ENCODE measurements around the gene OFD1. TPM values are rescaled to one million over a fixed set of nuclear protein-coding genes. Genes with fewer than 3 reads are reported as not detected.

OFD1 gene
- 27.8 TPM for polyA plus RNA-seq (2013, experiment 1 of 4)
- polyA plus RNA-seq (2013, experiment 2 of 4): 27.1 TPM
- 26.0 TPM for polyA plus RNA-seq (2013, experiment 3 of 4)
- 24.9 TPM for polyA plus RNA-seq (2013, experiment 4 of 4)

DNA sequence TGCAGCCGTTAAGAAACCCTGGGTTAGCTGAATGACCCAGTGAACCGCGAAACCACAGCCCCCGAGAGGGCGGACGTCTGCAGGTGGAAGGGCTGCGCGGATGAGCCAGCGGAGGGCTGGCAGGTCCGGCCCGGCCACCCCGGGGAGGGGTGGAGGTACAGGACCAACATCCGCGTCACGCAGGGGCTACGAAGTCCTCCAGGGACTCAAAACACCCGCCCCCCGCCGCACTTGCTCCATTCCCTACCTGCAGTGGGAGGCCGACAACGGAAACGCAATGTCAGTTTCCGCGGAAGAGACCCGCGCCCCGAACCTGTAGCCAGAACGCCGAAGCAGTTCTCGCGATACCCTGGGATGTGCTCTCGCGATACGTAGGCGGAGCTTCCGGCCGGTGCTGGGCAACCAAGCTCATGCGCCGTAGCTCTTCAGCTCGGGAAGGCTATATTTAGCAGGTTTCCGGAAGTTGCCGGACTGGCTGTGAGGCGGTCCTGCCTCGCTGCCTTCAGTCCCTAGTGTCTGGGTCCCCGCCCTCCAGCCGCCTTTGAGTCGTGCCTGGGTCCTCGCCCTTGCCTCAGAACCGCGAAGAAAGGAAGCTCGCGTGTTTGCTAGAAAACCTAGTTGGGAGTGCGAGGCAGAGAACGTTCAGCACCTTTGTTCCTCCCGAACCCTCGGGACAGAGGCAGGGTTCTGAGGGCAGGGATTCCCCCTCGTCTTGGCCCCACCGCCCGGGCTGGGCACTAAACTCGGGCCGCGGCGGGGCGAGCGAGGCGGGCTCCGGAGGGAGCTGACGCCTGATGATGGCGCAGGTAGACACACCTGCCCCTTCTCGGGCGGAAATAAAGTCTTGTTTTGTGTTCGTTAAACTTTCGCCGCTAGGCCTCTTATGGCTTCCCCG lies at the start of gene OFD1, which contains the start of gene TRAPPC2:
Gene OFD1, plus strand, starts transcription at position 471 of the 895 bp plus-strand sequence. Its CDS starts 324 bp downstream, at position 795.
Gene TRAPPC2, minus strand, starts transcription at position 343 of the 895 bp plus-strand sequence. CDS start 14,657 bp downstream, outside the sequence.
- Histone ChIP-seq H3K4me1 (ENCODE audit: control insufficient read depth, insufficient read depth, low read length) (no peaks in the 10 kb centered on the region), H3K9me3 (ENCODE audit: control insufficient read depth, low read length) (no peaks in the 10 kb centered on the region)

GRCh38 chrX:13685126-13685763 lies 49.3 kb upstream of the OFD1 start:
- peaks cover 4% of the 10 kb centered on the region for H3K27me3 ChIP-seq (ENCODE audit: control insufficient read depth, insufficient read depth, low read length, poor library complexity, severe bottlenecking)
- H3K36me3 ChIP-seq (ENCODE audit: control insufficient read depth, insufficient read depth, low read length): no peaks in the 10 kb centered on the region
- 77% methylated on average over 1 to 2 of the region's 3 CpGs for WGBS, 2 experiments
- H3K4me3 ChIP-seq (ENCODE audit: insufficient read depth, low read depth, low read length): no peak overlapping the region
- no peaks in the 10 kb centered on the region for H3K9me3 ChIP-seq (ENCODE audit: control insufficient read depth, low read length)
- no peak overlapping the region for H3K27ac ChIP-seq (ENCODE audit: insufficient read depth, low read depth, low read length, poor library complexity, severe bottlenecking)
- no peaks in the 10 kb centered on the region for H3K4me1 ChIP-seq (ENCODE audit: control insufficient read depth, insufficient read depth, low read length)

More for the DNA sequence above, at the start of gene OFD1, which contains the start of gene TRAPPC2:
- WGBS, 2 experiments: 0% methylated on average over 75 of the region's 75 CpGs
- H3K4me3 ChIP-seq (ENCODE audit: insufficient read depth, low read depth, low read length): peak within 1 kb of the TSS; percentile 62
- no peaks in the 10 kb centered on the region for H3K27me3 ChIP-seq (ENCODE audit: control insufficient read depth, insufficient read depth, low read length, poor library complexity, severe bottlenecking)
- peak within 1 kb of the TSS; percentile 79 for H3K27ac ChIP-seq (ENCODE audit: insufficient read depth, low read depth, low read length, poor library complexity, severe bottlenecking)
- H3K36me3 ChIP-seq (ENCODE audit: control insufficient read depth, insufficient read depth, low read length): no peaks in the 10 kb centered on the region

DNA sequence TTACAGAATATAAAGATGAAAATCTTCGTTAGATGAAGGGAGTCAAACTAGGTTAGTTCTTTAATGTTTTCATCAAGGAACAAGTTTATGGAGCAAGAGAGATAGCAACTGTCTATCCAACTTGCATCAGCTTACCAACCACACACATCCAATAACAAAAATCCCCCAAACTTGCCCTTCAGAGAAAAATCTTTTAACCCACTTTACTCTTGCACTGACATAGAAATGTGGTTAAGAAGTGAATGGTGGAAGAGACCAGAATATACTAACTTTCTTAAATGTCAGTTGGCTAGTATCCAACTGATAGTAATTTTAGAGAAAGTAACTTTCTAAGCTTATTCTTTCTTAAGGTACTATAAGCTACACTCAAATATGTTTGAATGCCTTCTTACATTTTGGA lies 47.3 kb upstream of the OFD1 start:
- Histone ChIP-seq H3K36me3 (ENCODE audit: control insufficient read depth, insufficient read depth, low read length) (no peaks in the 10 kb centered on the region), H3K27ac (ENCODE audit: insufficient read depth, low read depth, low read length, poor library complexity, severe bottlenecking) (no peak overlapping the region), H3K4me3 (ENCODE audit: insufficient read depth, low read depth, low read length) (no peak overlapping the region), H3K4me1 (ENCODE audit: control insufficient read depth, insufficient read depth, low read length) (no peaks in the 10 kb centered on the region), H3K27me3 (ENCODE audit: control insufficient read depth, insufficient read depth, low read length, poor library complexity, severe bottlenecking) (peaks cover 4% of the 10 kb centered on the region), H3K9me3 (ENCODE audit: control insufficient read depth, low read length) (no peaks in the 10 kb centered on the region)
- WGBS, 2 experiments: 100% methylated on average over 1 of the region's 1 CpG; no CpG with 5 or more reads in 1 of the 2 experiments

GRCh38 chrX:13688384-13688957 lies 46.1 kb upstream of the OFD1 start:
- no peaks in the 10 kb centered on the region for H3K9me3 ChIP-seq (ENCODE audit: control insufficient read depth, low read length)
- H3K4me3 ChIP-seq (ENCODE audit: insufficient read depth, low read depth, low read length): peak overlapping the region; percentile 54
- H3K27ac ChIP-seq (ENCODE audit: insufficient read depth, low read depth, low read length, poor library complexity, severe bottlenecking): no peak overlapping the region
- H3K36me3 ChIP-seq (ENCODE audit: control insufficient read depth, insufficient read depth, low read length): no peaks in the 10 kb centered on the region
- H3K4me1 ChIP-seq (ENCODE audit: control insufficient read depth, insufficient read depth, low read length): peaks cover 5% of the 10 kb centered on the region
- WGBS, 2 experiments: 20 to 26% methylated on average over 12 to 13 of the region's 13 CpGs
- peaks cover 4% of the 10 kb centered on the region for H3K27me3 ChIP-seq (ENCODE audit: control insufficient read depth, insufficient read depth, low read length, poor library complexity, severe bottlenecking)

GRCh38 chrX:13688958-13689740 lies 45.4 kb upstream of the OFD1 start, which contains the start of gene RAB9A:
RAB9A (plus strand) TSS chrX:13689128; CDS start chrX:13708747, 19,619 bp downstream.
- H3K27ac ChIP-seq (ENCODE audit: insufficient read depth, low read depth, low read length, poor library complexity, severe bottlenecking): peak within 1 kb of the TSS; percentile 56
- H3K4me1 ChIP-seq (ENCODE audit: control insufficient read depth, insufficient read depth, low read length): peaks cover 5% of the 10 kb centered on the region
- H3K4me3 ChIP-seq (ENCODE audit: insufficient read depth, low read depth, low read length): peak within 1 kb of the TSS; percentile 54
- no peaks in the 10 kb centered on the region for H3K9me3 ChIP-seq (ENCODE audit: control insufficient read depth, low read length)
- WGBS, 2 experiments: 0% methylated on average over 68 of the region's 68 CpGs
- H3K36me3 ChIP-seq (ENCODE audit: control insufficient read depth, insufficient read depth, low read length): no peaks in the 10 kb centered on the region
- H3K27me3 ChIP-seq (ENCODE audit: control insufficient read depth, insufficient read depth, low read length, poor library complexity, severe bottlenecking): peaks cover 4% of the 10 kb centered on the region

GRCh38 chrX:13689741-13690211 lies 44.8 kb upstream of the OFD1 start:
- no peaks in the 10 kb centered on the region for H3K36me3 ChIP-seq (ENCODE audit: control insufficient read depth, insufficient read depth, low read length)
- peak overlapping the region; percentile 54 for H3K4me3 ChIP-seq (ENCODE audit: insufficient read depth, low read depth, low read length)
- 1% methylated on average over 15 of the region's 16 CpGs for WGBS, 2 experiments
- peaks cover 4% of the 10 kb centered on the region for H3K27me3 ChIP-seq (ENCODE audit: control insufficient read depth, insufficient read depth, low read length, poor library complexity, severe bottlenecking)
- H3K4me1 ChIP-seq (ENCODE audit: control insufficient read depth, insufficient read depth, low read length): peaks cover 5% of the 10 kb centered on the region
- peak overlapping the region; percentile 56 for H3K27ac ChIP-seq (ENCODE audit: insufficient read depth, low read depth, low read length, poor library complexity, severe bottlenecking)
- no peaks in the 10 kb centered on the region for H3K9me3 ChIP-seq (ENCODE audit: control insufficient read depth, low read length)

GRCh38 chrX:13690836-13691235 lies 43.7 kb upstream of the OFD1 start:
- H3K36me3 ChIP-seq (ENCODE audit: control insufficient read depth, insufficient read depth, low read length): no peaks in the 10 kb centered on the region
- no peak overlapping the region for H3K27ac ChIP-seq (ENCODE audit: insufficient read depth, low read depth, low read length, poor library complexity, severe bottlenecking)
- WGBS, 2 experiments: 74 to 83% methylated on average over 3 of the region's 3 CpGs
- peaks cover 5% of the 10 kb centered on the region for H3K4me1 ChIP-seq (ENCODE audit: control insufficient read depth, insufficient read depth, low read length)
- H3K9me3 ChIP-seq (ENCODE audit: control insufficient read depth, low read length): no peaks in the 10 kb centered on the region
- H3K27me3 ChIP-seq (ENCODE audit: control insufficient read depth, insufficient read depth, low read length, poor library complexity, severe bottlenecking): peaks cover 4% of the 10 kb centered on the region
- H3K4me3 ChIP-seq (ENCODE audit: insufficient read depth, low read depth, low read length): peak overlapping the region; percentile 54

- H3K27me3 ChIP-seq (ENCODE audit: control insufficient read depth, insufficient read depth, low read length, poor library complexity, severe bottlenecking): peaks cover 4% of the 10 kb centered on the region
- H3K4me1 ChIP-seq (ENCODE audit: control insufficient read depth, insufficient read depth, low read length): peaks cover 5% of the 10 kb centered on the region
- WGBS, 2 experiments: 91 to 96% methylated on average over 4 to 7 of the region's 7 CpGs
- no peak overlapping the region for H3K27ac ChIP-seq (ENCODE audit: insufficient read depth, low read depth, low read length, poor library complexity, severe bottlenecking)
- no peaks in the 10 kb centered on the region for H3K9me3 ChIP-seq (ENCODE audit: control insufficient read depth, low read length)
- H3K4me3 ChIP-seq (ENCODE audit: insufficient read depth, low read depth, low read length): no peak overlapping the region
- no peaks in the 10 kb centered on the region for H3K36me3 ChIP-seq (ENCODE audit: control insufficient read depth, insufficient read depth, low read length)
Measured at GRCh38 chrX:13691841-13692371, 42.6 kb upstream of the OFD1 start.

DNA sequence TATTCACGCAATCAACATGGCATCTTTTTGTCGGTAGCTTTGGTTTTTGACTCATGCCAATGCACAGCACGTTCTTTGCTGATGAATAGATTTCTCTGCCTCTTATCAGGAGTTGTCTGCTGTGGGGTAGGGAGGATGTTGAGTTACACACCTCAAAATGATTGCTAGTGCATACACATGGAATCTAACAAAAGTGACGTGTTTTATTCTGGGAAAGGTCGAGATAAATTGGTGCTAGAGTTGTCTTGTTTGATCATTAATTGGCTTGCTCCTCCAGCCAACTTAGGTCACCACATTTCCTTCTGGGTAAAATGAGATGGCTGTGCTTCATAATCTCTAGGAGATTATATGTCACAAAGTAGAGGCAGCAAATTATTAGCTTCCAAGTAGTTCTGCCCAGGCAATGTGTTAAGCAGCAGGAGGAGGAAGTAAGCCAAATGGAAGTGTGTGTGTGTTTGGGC lies 41.7 kb upstream of the OFD1 start:
- Histone ChIP-seq H3K9me3 (ENCODE audit: control insufficient read depth, low read length) (no peaks in the 10 kb centered on the region), H3K4me3 (ENCODE audit: insufficient read depth, low read depth, low read length) (no peak overlapping the region), H3K27ac (ENCODE audit: insufficient read depth, low read depth, low read length, poor library complexity, severe bottlenecking) (no peak overlapping the region), H3K4me1 (ENCODE audit: control insufficient read depth, insufficient read depth, low read length) (peaks cover 5% of the 10 kb centered on the region), H3K27me3 (ENCODE audit: control insufficient read depth, insufficient read depth, low read length, poor library complexity, severe bottlenecking) (peaks cover 4% of the 10 kb centered on the region), H3K36me3 (ENCODE audit: control insufficient read depth, insufficient read depth, low read length) (no peaks in the 10 kb centered on the region)
- WGBS, 2 experiments: 92 to 99% methylated on average over 5 of the region's 5 CpGs

All from ectodermal cell (in vitro differentiated cells).